ENCODE data around the gene HOXB8. TPM values are rescaled to one million over a fixed set of nuclear protein-coding genes. Genes with fewer than 3 reads are reported as not detected.
A peak's percentile ranks its signal among the peaks of the same experiment; 100 is the strongest.

HOXB8 gene
- total RNA-seq, 1 donor from 2014 or later: not detected

- Histone ChIP-seq H4K20me1 (ENCODE audit: insufficient read depth, low read length) (peaks cover 22% of the 10 kb centered on the region), H3K27ac (ENCODE audit: low read depth, low read length) (no peak overlapping the region), H3K27me3 (ENCODE audit: insufficient read depth, low read length) (peaks cover 96% of the 10 kb centered on the region), H3K4me3 (ENCODE audit: insufficient read depth, low read depth, low read length) (no peak overlapping the region), H2AFZ (ENCODE audit: low read depth, low read length) (no peak overlapping the region), H3K79me2 (ENCODE audit: insufficient read depth, low read length) (no peaks in the 10 kb centered on the region), H3K9ac (ENCODE audit: low read length) (no peak overlapping the region), H3K4me2 (ENCODE audit: low read length) (no peak overlapping the region), H3K36me3 (ENCODE audit: insufficient read depth, low read length) (no peaks in the 10 kb centered on the region), H3K9me3 (ENCODE audit: insufficient read depth, low read depth, low read length) (peaks cover 3% of the 10 kb centered on the region), H3K4me1 (ENCODE audit: insufficient read depth, low read length) (peaks cover 2% of the 10 kb centered on the region)
- FAIRE-seq (no peak), DNase-seq (ENCODE audit: low read depth) (no peak)
- Mint-ChIP-seq H3K4me1 (ENCODE audit: low read depth, unreplicated experiment) (no peaks in the 10 kb centered on the region), H3K27ac (ENCODE audit: unreplicated experiment) (no peak overlapping the region), H3K36me3 (ENCODE audit: low read depth, unreplicated experiment) (no peaks in the 10 kb centered on the region), H3K4me3 (ENCODE audit: unreplicated experiment) (no peak overlapping the region), H3K9me3 (ENCODE audit: unreplicated experiment) (peaks cover 40% of the 10 kb centered on the region), H3K27me3 (ENCODE audit: low read depth, unreplicated experiment) (peaks cover 87% of the 10 kb centered on the region)
- TF ChIP-seq EZH2 (IDR thresholded peaks at IDR 0.05; ENCODE audit: insufficient read depth, low read length) (peak; percentile 79), CTCF (IDR thresholded peaks at IDR 0.05; ENCODE audit: insufficient read depth, low read depth, low read length) (no peak)
Observed at GRCh38 chr17:48605991-48606891, 8.9 kb downstream of the HOXB8 start.

- no peak overlapping the region for H3K27ac ChIP-seq (ENCODE audit: low read depth, low read length)
- FAIRE-seq (no peak), DNase-seq (ENCODE audit: low read depth) (no peak)
- H4K20me1 ChIP-seq (ENCODE audit: insufficient read depth, low read length): peaks cover 27% of the 10 kb centered on the region
- no peaks in the 10 kb centered on the region for H3K36me3 ChIP-seq (ENCODE audit: insufficient read depth, low read length)
- no peak overlapping the region for H3K9ac ChIP-seq (ENCODE audit: low read length)
- no peaks in the 10 kb centered on the region for H3K4me1 Mint-ChIP-seq (ENCODE audit: low read depth, unreplicated experiment)
- H2AFZ ChIP-seq (ENCODE audit: low read depth, low read length): no peak overlapping the region
- no peak overlapping the region for H3K27ac Mint-ChIP-seq (ENCODE audit: unreplicated experiment)
- H3K4me2 ChIP-seq (ENCODE audit: low read length): no peak overlapping the region
- peaks cover 41% of the 10 kb centered on the region for H3K9me3 Mint-ChIP-seq (ENCODE audit: unreplicated experiment)
- peaks cover 88% of the 10 kb centered on the region for H3K27me3 Mint-ChIP-seq (ENCODE audit: low read depth, unreplicated experiment)
- peaks cover 3% of the 10 kb centered on the region for H3K9me3 ChIP-seq (ENCODE audit: insufficient read depth, low read depth, low read length)
- peaks cover 2% of the 10 kb centered on the region for H3K4me1 ChIP-seq (ENCODE audit: insufficient read depth, low read length)
- no peaks in the 10 kb centered on the region for H3K36me3 Mint-ChIP-seq (ENCODE audit: low read depth, unreplicated experiment)
- TF ChIP-seq EZH2 (IDR thresholded peaks at IDR 0.05; ENCODE audit: insufficient read depth, low read length) (peak; percentile 30), CTCF (IDR thresholded peaks at IDR 0.05; ENCODE audit: insufficient read depth, low read depth, low read length) (no peak)
- H3K4me3 ChIP-seq (ENCODE audit: insufficient read depth, low read depth, low read length): no peak overlapping the region
- no peak overlapping the region for H3K4me3 Mint-ChIP-seq (ENCODE audit: unreplicated experiment)
- peaks cover 96% of the 10 kb centered on the region for H3K27me3 ChIP-seq (ENCODE audit: insufficient read depth, low read length)
- H3K79me2 ChIP-seq (ENCODE audit: insufficient read depth, low read length): no peaks in the 10 kb centered on the region
Observed at GRCh38 chr17:48605409-48605919, 9.6 kb downstream of the HOXB8 start.

Measured in astrocyte (in vitro differentiated cells and primary cell).